ENCODE data around the gene COA1. TPM values are rescaled to one million over a fixed set of nuclear protein-coding genes. Genes with fewer than 3 reads are reported as not detected.

COA1 gene
- total RNA-seq, 1 donor from 2014 or later = 85.1 TPM

GRCh38 chr7:43647673-43648472 lies 81.5 kb downstream of the COA1 start:
- Mint-ChIP-seq H3K27me3 (no peaks in the 10 kb centered on the region), H3K4me1 (ENCODE audit: low read depth) (peaks cover 1% of the 10 kb centered on the region), H3K36me3 (ENCODE audit: insufficient read depth) (peaks cover 30% of the 10 kb centered on the region), H3K27ac (peak overlapping the region; percentile 71), H3K4me3 (ENCODE audit: low read depth) (no peak overlapping the region), H3K9me3 (ENCODE audit: low read depth) (no peaks in the 10 kb centered on the region)
- no peak for TF ChIP-seq CTCF (IDR thresholded peaks at IDR 0.05; ENCODE audit: unreplicated experiment)
- DNase-seq (ENCODE audit: low spot score, unreplicated experiment) = no peak

- H3K36me3 Mint-ChIP-seq (ENCODE audit: insufficient read depth) = peaks cover 28% of the 10 kb centered on the region
- no peak overlapping the region for H3K27ac Mint-ChIP-seq
- H3K9me3 Mint-ChIP-seq (ENCODE audit: low read depth) = no peaks in the 10 kb centered on the region
- DNase-seq (ENCODE audit: low spot score, unreplicated experiment) = no peak
- no peaks in the 10 kb centered on the region for H3K27me3 Mint-ChIP-seq
- no peak for TF ChIP-seq CTCF (IDR thresholded peaks at IDR 0.05; ENCODE audit: unreplicated experiment)
- H3K4me1 Mint-ChIP-seq (ENCODE audit: low read depth) = peaks cover 1% of the 10 kb centered on the region
- H3K4me3 Mint-ChIP-seq (ENCODE audit: low read depth) = no peak overlapping the region
Observed at GRCh38 chr7:43647339-43647672, 82.0 kb downstream of the COA1 start.

- Mint-ChIP-seq H3K9me3 (ENCODE audit: low read depth) (no peaks in the 10 kb centered on the region), H3K36me3 (ENCODE audit: insufficient read depth) (peaks cover 28% of the 10 kb centered on the region), H3K4me1 (ENCODE audit: low read depth) (peaks cover 1% of the 10 kb centered on the region), H3K4me3 (ENCODE audit: low read depth) (no peak overlapping the region), H3K27ac (no peak overlapping the region), H3K27me3 (no peaks in the 10 kb centered on the region)
- TF ChIP-seq CTCF (IDR thresholded peaks at IDR 0.05; ENCODE audit: unreplicated experiment) = no peak
- no peak for DNase-seq (ENCODE audit: low spot score, unreplicated experiment)
Observed at GRCh38 chr7:43646603-43647338, 82.6 kb downstream of the COA1 start.

- Mint-ChIP-seq H3K9me3 (ENCODE audit: low read depth) (no peaks in the 10 kb centered on the region), H3K27ac (no peak overlapping the region), H3K4me1 (ENCODE audit: low read depth) (no peaks in the 10 kb centered on the region), H3K27me3 (no peaks in the 10 kb centered on the region), H3K36me3 (ENCODE audit: insufficient read depth) (peaks cover 25% of the 10 kb centered on the region), H3K4me3 (ENCODE audit: low read depth) (no peak overlapping the region)
- DNase-seq (ENCODE audit: low spot score, unreplicated experiment) = no peak
- TF ChIP-seq CTCF (IDR thresholded peaks at IDR 0.05; ENCODE audit: unreplicated experiment) = no peak
Observed at GRCh38 chr7:43645699-43646226, 83.6 kb downstream of the COA1 start.

GRCh38 chr7:43643846-43644245 lies 85.5 kb downstream of the COA1 start:
- no peak for TF ChIP-seq CTCF (IDR thresholded peaks at IDR 0.05; ENCODE audit: unreplicated experiment)
- peaks cover 23% of the 10 kb centered on the region for H3K36me3 Mint-ChIP-seq (ENCODE audit: insufficient read depth)
- peaks cover 7% of the 10 kb centered on the region for H3K4me1 Mint-ChIP-seq (ENCODE audit: low read depth)
- DNase-seq (ENCODE audit: low spot score, unreplicated experiment) = no peak
- H3K4me3 Mint-ChIP-seq (ENCODE audit: low read depth) = no peak overlapping the region
- no peaks in the 10 kb centered on the region for H3K27me3 Mint-ChIP-seq
- no peaks in the 10 kb centered on the region for H3K9me3 Mint-ChIP-seq (ENCODE audit: low read depth)
- peak overlapping the region; percentile 48 for H3K27ac Mint-ChIP-seq

All from progenitor cell of endocrine pancreas (in vitro differentiated cells).